Measurements from ENCODE around the gene NCEH1.

DNA sequence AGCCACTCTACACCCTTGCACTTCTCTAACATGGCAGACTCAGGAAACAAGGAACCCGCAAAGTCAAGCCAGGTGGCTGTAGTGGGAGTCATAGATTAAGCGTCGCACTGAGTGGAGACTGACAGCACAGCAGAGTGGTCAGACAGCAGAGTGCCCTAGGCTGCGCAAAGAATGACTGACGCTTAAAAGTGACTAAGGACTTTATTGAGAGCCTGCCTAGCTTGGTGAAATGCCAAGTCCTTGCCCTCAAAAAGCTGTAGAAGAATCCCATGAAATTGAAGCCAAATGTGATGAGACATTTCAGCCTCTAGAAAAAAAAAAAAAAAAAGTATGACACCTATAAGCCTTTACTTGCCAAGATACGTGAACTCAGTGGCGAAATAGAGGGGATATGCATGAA, 30.2 kb downstream of the NCEH1 start:
- TF ChIP-seq POLR2AphosphoS5 (IDR thresholded peaks at IDR 0.05; ENCODE audit: low read depth, low read length) (no peak), REST (IDR thresholded peaks at IDR 0.05; ENCODE audit: insufficient read depth in 1 of 2, low read depth in 2 of 2, low read length in 1 of 2) (no peak), SIN3A (IDR thresholded peaks at IDR 0.05; ENCODE audit: borderline replicate concordance, insufficient read depth, low read depth, low read length) (no peak), TCF7L2 (IDR thresholded peaks at IDR 0.05; ENCODE audit: low read depth, low read length) (no peak)
- TF ChIP-seq, protein P1, sequence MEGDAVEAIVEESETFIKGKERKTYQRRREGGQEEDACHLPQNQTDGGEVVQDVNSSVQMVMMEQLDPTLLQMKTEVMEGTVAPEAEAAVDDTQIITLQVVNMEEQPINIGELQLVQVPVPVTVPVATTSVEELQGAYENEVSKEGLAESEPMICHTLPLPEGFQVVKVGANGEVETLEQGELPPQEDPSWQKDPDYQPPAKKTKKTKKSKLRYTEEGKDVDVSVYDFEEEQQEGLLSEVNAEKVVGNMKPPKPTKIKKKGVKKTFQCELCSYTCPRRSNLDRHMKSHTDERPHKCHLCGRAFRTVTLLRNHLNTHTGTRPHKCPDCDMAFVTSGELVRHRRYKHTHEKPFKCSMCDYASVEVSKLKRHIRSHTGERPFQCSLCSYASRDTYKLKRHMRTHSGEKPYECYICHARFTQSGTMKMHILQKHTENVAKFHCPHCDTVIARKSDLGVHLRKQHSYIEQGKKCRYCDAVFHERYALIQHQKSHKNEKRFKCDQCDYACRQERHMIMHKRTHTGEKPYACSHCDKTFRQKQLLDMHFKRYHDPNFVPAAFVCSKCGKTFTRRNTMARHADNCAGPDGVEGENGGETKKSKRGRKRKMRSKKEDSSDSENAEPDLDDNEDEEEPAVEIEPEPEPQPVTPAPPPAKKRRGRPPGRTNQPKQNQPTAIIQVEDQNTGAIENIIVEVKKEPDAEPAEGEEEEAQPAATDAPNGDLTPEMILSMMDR (IDR thresholded peaks at IDR 0.05) = no peak
